H1 (cell line): ENCODE results near the gene NPY4R2.
"Not testable (repeated sequence)": the region's sequence is repeated elsewhere in the genome, so short reads cannot be mapped to it uniquely, and the experiment has no call there.

ENCODE experiments used
- CEBPB ChIP-seq: IDR thresholded peaks from 2 replicates; pipeline ENCODE4 v1.6.1; 2012; ENCODE audit warnings: low read depth, low read length
- CHD1 ChIP-seq: IDR thresholded peaks from 2 replicates; pipeline ENCODE4 v1.6.1; 2012; ENCODE audit warnings: low read depth, low read length, improper control_type of control experiment
- CHD2 ChIP-seq: IDR thresholded peaks from 2 replicates; pipeline ENCODE4 v1.6.1; 2012; ENCODE audit warnings: low read length, improper control_type of control experiment
- EP300 ChIP-seq, 2 experiments: IDR thresholded peaks; 1 replicate in 1 of 2; 2 replicates in 1 of 2; pipeline ENCODE4 v1.6.1; 2011 to 2012; ENCODE audit warnings: low read depth in 2 of 2, low read length in 2 of 2, mild to moderate bottlenecking in 2 of 2, borderline replicate concordance in 1 of 2, inconsistent platforms in 1 of 2, moderate library complexity in 1 of 2
- EZH2 ChIP-seq: fragments of 200-600 bp; sonication (generic); IDR thresholded peaks from 2 replicates; pipeline ENCODE4 v1.7.1; 2012; ENCODE audit warnings: low read depth, mild to moderate bottlenecking, moderate library complexity, low read length, inconsistent platforms; ENCODE audit not compliant: severe bottlenecking
- GABPA ChIP-seq: IDR thresholded peaks from 2 replicates; pipeline ENCODE4 v1.6.1; 2011; ENCODE audit warnings: mild to moderate bottlenecking, low read length, moderate library complexity, borderline replicate concordance; ENCODE audit not compliant: insufficient read depth
- NRF1 ChIP-seq: IDR thresholded peaks from 2 replicates; pipeline ENCODE4 v1.6.1; 2011; ENCODE audit warnings: mild to moderate bottlenecking, low read depth, low read length, improper control_type of control experiment
- POLR2A ChIP-seq, 2 experiments: IDR thresholded peaks; 1 replicate in 1 of 2; 2 replicates in 1 of 2; pipeline ENCODE4 v1.6.1; 2011; ENCODE audit warnings: low read depth in 2 of 2, low read length in 2 of 2, mild to moderate bottlenecking in 2 of 2; ENCODE audit errors: control extremely low read depth in 1 of 2
- POLR2AphosphoS5 ChIP-seq: IDR thresholded peaks from 2 replicates; pipeline ENCODE4 v1.6.1; 2011; ENCODE audit warnings: low read depth, low read length
- TEAD4 ChIP-seq: IDR thresholded peaks from 2 replicates; pipeline ENCODE4 v1.6.1; 2012; ENCODE audit warnings: low read depth, low read length, inconsistent platforms, mixed read lengths
- ZNF274 ChIP-seq: IDR thresholded peaks from 2 replicates; pipeline ENCODE4 v1.7.0; 2012; ENCODE audit warnings: low read length, borderline replicate concordance; ENCODE audit errors: extremely low read depth
- TF ChIP-seq, protein P1 (sequence below), 3 experiments: IDR thresholded peaks; 1 replicate in 2 of 3; 2 replicates in 1 of 3; pipeline versions ENCODE4 v1.5.1 to v1.6.1; 2011; ENCODE audit warnings: low read length in 3 of 3, mild to moderate bottlenecking in 3 of 3, inconsistent platforms in 2 of 3, low read depth in 1 of 3, moderate library complexity in 1 of 3; ENCODE audit not compliant: insufficient read depth in 1 of 3; ENCODE audit errors: control extremely low read depth in 1 of 3
- TF ChIP-seq, protein P2 (sequence below): IDR thresholded peaks from 2 replicates; pipeline ENCODE4 v1.6.1; 2012; ENCODE audit warnings: inconsistent platforms

DNA sequence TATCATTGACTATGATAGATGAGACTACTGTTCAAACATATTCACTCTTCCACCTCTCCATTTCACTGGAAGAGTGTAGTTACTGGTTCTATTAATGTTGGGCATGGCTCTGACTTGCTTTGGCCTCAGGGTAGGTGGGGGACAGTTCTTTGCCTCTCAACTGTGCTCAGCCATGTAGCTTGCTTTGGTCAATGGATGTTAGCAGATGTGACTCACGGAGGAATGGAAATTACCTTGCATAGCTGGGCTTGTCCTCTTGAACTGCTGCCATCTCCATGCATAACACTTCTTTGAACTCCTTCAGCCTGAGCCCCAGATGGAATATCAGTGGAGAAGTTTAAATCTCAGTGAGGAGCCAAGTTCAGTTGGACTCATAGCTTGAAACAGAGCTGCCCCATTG, 9.1 kb upstream of the NPY4R2 start:
- TF ChIP-seq EP300 (IDR thresholded peaks at IDR 0.05; ENCODE audit: borderline replicate concordance in 1 of 2, low read depth in 2 of 2, low read length in 2 of 2); NRF1; CHD2; POLR2AphosphoS5; ZNF274; CEBPB; CHD1; TEAD4; POLR2A (IDR thresholded peaks at IDR 0.05; ENCODE audit: control extremely low read depth in 1 of 2, low read depth in 2 of 2, low read length in 2 of 2); EZH2; GABPA: not testable (repeated sequence)
- TF ChIP-seq, protein P1, sequence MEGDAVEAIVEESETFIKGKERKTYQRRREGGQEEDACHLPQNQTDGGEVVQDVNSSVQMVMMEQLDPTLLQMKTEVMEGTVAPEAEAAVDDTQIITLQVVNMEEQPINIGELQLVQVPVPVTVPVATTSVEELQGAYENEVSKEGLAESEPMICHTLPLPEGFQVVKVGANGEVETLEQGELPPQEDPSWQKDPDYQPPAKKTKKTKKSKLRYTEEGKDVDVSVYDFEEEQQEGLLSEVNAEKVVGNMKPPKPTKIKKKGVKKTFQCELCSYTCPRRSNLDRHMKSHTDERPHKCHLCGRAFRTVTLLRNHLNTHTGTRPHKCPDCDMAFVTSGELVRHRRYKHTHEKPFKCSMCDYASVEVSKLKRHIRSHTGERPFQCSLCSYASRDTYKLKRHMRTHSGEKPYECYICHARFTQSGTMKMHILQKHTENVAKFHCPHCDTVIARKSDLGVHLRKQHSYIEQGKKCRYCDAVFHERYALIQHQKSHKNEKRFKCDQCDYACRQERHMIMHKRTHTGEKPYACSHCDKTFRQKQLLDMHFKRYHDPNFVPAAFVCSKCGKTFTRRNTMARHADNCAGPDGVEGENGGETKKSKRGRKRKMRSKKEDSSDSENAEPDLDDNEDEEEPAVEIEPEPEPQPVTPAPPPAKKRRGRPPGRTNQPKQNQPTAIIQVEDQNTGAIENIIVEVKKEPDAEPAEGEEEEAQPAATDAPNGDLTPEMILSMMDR (IDR thresholded peaks at IDR 0.05; ENCODE audit: control extremely low read depth in 1 of 3, insufficient read depth in 1 of 3, low read depth in 1 of 3, low read length in 3 of 3), result not testable (repeated sequence)
- TF ChIP-seq, protein P2, sequence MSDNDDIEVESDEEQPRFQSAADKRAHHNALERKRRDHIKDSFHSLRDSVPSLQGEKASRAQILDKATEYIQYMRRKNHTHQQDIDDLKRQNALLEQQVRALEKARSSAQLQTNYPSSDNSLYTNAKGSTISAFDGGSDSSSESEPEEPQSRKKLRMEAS, result not testable (repeated sequence)
